HCT116 (cell line): Measurements from ENCODE around the gene MMP10.
"Not testable (repeated sequence)": the region's sequence is repeated elsewhere in the genome, so short reads cannot be mapped to it uniquely, and the experiment has no call there.

ENCODE experiments used
- CTCF ChIP-seq, 3 experiments: fragments of 200-600 bp in 1 of 3; sonication (generic) in 1 of 3; IDR thresholded peaks in 2 of 3; conservative IDR thresholded peaks in 1 of 3; 2 replicates each; pipeline ENCODE4 v1.5.1; 2012 to 2017; ENCODE audit warnings: low read depth in 2 of 3, low read length in 2 of 3, antibody characterized with exemption in 1 of 3, borderline replicate concordance in 1 of 3, control low read depth in 1 of 3, mild to moderate bottlenecking in 1 of 3, mixed read lengths in 1 of 3, mixed run types in 1 of 3, moderate library complexity in 1 of 3; ENCODE audit not compliant: insufficient read depth in 1 of 3
- EGR1 ChIP-seq: IDR thresholded peaks from 2 replicates; pipeline ENCODE4 v1.6.1; 2012; ENCODE audit warnings: low read depth
- FOSL1 ChIP-seq: IDR thresholded peaks from 2 replicates; pipeline ENCODE4 v1.6.1; 2012; ENCODE audit warnings: low read depth
- POLR2A ChIP-seq: IDR thresholded peaks from 2 replicates; pipeline ENCODE4 v1.7.0; 2011; ENCODE audit warnings: borderline replicate concordance; ENCODE audit not compliant: insufficient read depth, insufficient read length; ENCODE audit errors: extremely low read depth
- POLR2AphosphoS5 ChIP-seq: IDR thresholded peaks from 2 replicates; pipeline ENCODE4 v1.6.1; 2011; ENCODE audit warnings: mild to moderate bottlenecking, low read depth, low read length, moderate library complexity
- RAD21 ChIP-seq: IDR thresholded peaks from 2 replicates; pipeline ENCODE4 v1.6.1; 2012; ENCODE audit warnings: low read depth, mild to moderate bottlenecking
- REST ChIP-seq: IDR thresholded peaks from 2 replicates; pipeline ENCODE4 v1.6.1; 2012; ENCODE audit warnings: low read depth
- SIN3A ChIP-seq: IDR thresholded peaks from 2 replicates; pipeline ENCODE4 v1.6.1; 2012; ENCODE audit warnings: low read depth
- SP1 ChIP-seq: IDR thresholded peaks from 2 replicates; pipeline ENCODE4 v1.6.1; 2012; ENCODE audit warnings: low read depth
- SRF ChIP-seq: IDR thresholded peaks from 2 replicates; pipeline ENCODE4 v1.6.1; 2012; ENCODE audit warnings: low read depth
- YY1 ChIP-seq: IDR thresholded peaks from 2 replicates; pipeline ENCODE4 v1.6.1; 2011; ENCODE audit warnings: low read length, low read depth, moderate library complexity, mild to moderate bottlenecking; ENCODE audit not compliant: insufficient replicate concordance; ENCODE audit errors: extremely low read depth

GRCh38 chr11:102730944-102731343 lies 49.5 kb downstream of the MMP10 start:
- TF ChIP-seq POLR2AphosphoS5; POLR2A; SRF; CTCF (IDR thresholded peaks at IDR 0.05 in 2 of 3, conservative IDR thresholded peaks at IDR 0.05 in 1 of 3; ENCODE audit: borderline replicate concordance in 1 of 3, insufficient read depth in 1 of 3, low read depth in 2 of 3, low read length in 2 of 3); YY1; EGR1; FOSL1; SP1; REST; RAD21; SIN3A: not testable (repeated sequence)
